Inferior parietal cortex (tissue), 1 donor: ENCODE data around the gene FABP3.

ENCODE experiments used
- DNase-seq: peaks from one replicate; pipeline ENCODE4 v3.0.0-alpha.2; 2016; ENCODE audit errors: extremely low spot score

Gene FABP3

GRCh38 chr1:31373056-31373896, at the start of gene FABP3:
Gene FABP3, minus strand, starts transcription at chr1:31373076. Its CDS starts 62 bp downstream, at chr1:31373014.
- peak; percentile 62 for DNase-seq

DNA sequence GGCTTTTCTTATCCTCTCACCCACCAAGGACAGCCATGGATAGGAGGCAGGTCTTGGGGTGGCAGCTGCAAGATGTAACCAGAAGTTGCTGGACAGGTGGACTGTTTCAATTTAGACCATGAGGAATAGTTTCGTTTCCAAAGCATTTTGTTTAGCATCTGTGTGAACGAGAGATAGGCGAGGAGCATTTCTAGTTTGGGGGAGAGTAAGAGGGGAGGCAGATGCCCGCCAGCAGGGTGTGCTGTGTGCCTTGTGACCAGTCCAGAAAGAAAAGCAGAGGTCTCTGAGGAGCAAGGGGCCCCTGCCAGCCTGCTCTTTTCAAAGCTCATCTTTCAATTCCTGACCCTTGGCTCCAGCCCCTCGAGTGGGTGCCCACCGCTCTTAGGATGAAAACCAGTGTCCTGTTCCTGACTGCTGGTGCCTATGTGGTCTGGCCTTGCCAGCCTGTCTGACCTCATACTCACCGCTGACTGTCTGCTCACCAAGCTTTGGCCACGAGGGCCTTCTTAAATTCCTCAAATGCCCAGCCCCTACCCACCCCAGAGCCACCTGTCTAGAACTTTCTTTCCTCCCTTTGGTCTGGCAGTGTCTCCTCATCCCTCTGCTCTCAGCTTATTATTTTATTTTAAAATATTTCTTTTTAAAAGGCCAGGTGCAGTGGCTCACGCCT, 48.6 kb upstream of the FABP3 start:
- no peak for DNase-seq

- no peak for DNase-seq
Observed at GRCh38 chr1:31420716-31421115, 47.8 kb upstream of the FABP3 start.

- DNase-seq, result no peak
Observed at GRCh38 chr1:31418626-31419323, 45.9 kb upstream of the FABP3 start.

GRCh38 chr1:31417148-31417547, 44.3 kb upstream of the FABP3 start:
- DNase-seq, result no peak

DNA sequence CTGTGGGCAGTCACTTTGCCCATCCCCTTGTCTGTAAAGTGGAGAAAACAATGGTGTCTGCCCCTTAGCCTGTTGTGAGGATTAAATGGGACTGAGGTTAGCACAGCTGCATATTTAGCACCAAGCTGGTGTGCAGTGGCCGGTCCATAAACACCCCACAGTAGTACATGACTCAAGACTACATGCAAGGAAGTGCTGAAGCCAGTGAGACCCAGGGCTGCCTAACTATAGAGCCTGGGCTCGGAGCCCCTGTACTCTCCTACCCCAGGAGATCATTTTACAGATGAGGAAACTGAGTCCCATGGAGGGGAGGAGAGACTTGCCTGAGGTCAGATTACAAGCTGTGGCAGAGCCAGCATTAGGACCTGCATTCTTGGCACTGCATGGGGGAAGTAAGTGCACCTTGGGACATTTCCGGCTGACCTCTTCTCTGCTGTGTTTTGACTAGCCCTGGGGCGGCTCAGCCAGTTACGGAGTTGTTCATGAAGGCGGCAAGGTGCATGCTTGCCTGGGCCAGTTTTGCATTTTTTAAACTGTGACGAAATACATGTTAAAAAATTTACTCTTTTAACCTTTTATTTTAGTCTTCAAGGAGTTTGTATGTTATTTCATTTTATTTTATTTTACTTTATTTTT, 43.3 kb upstream of the FABP3 start:
- no peak for DNase-seq

GRCh38 chr1:31415658-31416057, 42.8 kb upstream of the FABP3 start:
- DNase-seq, result no peak

- no peak for DNase-seq
Observed at GRCh38 chr1:31414980-31415370, 42.1 kb upstream of the FABP3 start.

DNA sequence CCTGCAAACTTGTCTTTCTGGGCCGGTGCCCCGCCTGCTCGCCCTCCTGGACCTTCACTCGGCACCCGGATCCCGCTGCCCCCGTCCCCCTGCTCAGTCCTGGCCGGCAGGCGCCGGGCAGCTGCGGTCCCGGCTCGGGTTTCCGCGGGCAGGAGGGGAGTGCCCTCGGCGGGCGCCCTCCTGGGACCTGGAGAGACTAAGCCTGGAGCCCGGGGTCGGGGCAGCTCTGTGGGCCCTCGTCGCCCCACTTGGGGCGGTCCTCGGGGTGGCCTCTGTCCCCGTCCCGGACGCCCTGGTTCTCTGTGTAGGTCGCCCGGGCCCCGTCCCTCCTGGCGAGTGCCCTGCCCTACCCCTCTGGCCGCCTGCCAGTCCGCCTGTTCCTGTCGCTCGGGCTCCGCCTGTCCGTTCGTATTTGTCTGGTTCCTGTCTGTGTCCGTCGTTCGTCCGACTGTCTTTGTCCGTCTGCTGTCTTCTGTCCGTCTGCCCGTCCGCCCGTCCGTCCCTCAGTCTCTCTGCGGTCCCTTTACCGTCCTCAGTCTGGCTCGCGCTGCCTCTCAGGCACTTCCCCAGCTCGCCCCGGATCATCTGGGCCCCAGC, 40.6 kb upstream of the FABP3 start:
- DNase-seq, result no peak

DNA sequence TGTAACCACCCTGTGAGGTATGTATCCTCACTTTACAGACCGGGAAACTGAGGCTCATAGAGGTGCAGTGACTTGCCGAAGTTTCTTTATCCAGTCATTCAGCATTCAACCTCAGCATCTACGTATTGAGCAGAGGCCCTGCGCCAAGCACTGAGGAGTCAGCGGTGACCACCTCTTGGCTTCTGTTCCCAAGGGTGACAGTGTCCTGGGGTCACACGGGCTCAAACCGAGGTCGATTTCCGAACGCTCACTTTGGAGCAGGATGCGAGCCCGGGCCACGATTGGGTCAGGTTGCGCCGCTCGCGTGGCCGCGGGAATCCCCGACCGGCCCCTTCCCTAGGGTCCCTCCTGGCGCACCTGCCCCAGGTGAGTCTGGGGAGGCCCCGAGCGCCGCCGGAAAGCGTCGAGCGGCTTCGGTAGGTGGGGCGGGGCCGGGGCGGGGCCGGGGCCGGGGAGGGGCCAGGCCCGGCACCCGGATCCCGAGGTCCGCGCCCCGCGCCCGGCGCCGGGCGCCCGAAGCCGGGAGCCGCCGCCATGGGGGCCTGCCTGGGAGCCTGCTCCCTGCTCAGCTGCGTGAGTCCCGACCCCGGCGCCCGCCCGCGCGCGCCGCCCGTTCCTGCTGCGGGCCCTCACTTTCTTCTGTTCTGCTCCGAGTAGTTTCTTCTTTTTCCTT, 40.0 kb upstream of the FABP3 start, which contains the start of gene SERINC2:
TSS of gene SERINC2 (plus strand) at position 482 of the 673 bp plus-strand sequence. CDS start at position 535, 53 bp downstream.
- DNase-seq, result no peak

DNA sequence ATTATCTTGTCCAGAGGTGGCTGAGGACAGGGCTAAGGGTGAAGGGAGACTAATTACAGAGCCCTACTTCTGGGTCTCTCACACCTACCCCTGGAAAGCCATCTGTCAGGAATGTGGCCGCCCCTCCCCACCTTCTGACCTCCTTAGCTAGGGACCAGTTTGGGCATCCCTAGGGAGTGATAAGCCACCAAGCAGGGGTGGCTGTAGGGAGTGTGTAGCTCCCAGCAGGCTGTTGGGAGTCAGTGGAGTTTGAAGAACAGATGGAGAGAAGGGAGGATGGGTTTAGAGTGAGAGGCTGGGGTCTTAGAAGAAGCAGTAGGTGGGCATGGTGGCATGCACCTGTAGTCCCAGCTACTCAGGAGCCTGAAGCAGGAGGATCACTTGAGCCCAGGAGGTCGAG, 39.3 kb upstream of the FABP3 start:
- no peak for DNase-seq

DNA sequence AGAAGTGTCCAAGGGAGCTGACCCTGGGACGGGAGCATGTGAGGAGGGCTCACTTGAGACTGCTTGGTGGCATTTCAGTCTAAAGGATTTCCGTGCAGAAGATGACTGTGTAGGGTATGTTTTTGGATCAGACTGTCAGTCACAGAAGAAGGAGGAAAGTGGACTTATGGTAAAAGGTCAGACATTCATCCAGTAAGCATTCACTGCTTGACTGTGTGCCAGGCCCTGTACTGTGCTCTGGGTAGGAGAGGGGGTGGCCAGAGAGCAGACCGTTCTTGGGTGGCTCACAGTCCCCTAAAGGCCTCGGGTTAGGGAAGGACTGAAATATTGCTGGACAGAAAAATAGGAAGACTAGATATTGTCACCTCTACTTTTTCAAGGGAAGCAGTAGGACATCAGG, 38.0 kb upstream of the FABP3 start:
- DNase-seq, result no peak

GRCh38 chr1:31409946-31410858, 37.3 kb upstream of the FABP3 start:
- DNase-seq, result no peak

DNA sequence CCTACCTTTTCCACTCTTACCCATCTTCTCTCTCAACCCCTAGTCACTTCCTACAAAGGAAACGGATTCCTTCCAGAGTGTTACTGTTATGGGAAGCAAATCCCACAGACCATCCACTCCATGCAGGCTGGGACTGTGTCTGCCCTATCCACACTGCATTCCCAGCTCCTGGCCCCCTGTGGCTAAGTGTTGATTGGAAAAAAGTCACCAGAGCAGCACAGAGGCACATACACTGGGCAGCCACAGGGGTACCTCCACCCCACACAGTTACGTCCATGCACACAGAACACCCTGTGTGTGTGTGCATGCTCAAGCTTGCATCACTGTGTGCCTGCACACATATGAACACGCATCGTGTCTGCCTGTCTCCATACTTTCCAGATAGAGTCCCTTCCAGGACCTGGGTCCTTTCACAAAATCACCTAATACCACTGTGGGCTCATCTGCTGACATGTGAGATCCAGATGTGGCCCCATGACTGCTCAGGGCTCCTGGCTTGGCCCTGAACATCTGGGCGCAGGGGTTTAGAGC, 36.0 kb upstream of the FABP3 start:
- DNase-seq, result no peak

DNA sequence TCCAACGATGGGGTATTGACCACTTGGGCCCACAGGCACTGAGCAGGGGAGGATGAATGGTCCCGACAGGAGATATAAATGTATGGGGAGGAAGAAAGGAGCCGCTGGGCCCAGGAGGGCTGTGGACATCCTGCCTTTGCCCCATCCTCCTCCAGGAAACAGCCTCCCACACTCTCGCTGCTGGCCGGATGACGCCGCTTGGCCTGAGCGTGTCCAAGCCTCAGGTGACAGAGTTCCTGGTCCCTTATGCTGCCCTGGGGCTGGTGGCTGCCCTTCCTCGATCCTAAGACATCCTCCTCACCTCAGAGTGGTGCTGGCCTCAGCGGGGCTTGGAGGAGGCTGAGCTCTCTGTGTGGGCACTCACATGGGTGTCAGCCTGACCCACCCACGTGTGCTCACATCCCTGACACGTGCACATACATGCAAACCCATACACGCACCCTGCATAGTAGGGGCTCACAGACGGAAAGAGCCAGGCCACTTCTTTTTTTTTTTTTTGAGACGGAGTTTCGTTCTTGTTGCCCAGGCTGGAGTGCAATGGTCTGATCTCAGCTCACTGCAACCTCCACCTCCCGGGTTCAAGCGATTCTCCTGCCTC, 34.3 kb upstream of the FABP3 start:
- no peak for DNase-seq

- DNase-seq, result no peak
Observed at GRCh38 chr1:31405578-31406245, 32.8 kb upstream of the FABP3 start.

- DNase-seq, result no peak
Observed at GRCh38 chr1:31401241-31401640, 28.4 kb upstream of the FABP3 start.

- no peak for DNase-seq
Observed at GRCh38 chr1:31400393-31400792, 27.5 kb upstream of the FABP3 start.

DNA sequence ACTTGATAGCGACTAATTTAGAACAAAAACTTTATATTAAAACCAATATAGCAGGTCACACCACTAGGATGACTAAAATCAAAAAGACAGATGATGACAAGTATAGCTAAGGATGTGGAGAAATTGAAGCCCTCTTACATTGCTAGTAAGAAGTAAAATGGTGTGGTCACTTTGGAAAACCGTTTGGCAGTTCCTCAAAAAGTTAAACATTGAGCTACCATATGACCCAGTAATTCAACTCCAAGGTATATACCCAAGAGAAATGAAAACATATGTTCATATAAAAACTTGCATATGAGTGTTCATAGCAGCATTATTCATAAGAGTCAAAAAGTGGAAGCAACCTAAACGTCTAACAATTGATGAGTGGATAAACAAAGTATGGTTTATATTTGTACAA, 27.1 kb upstream of the FABP3 start:
- DNase-seq, result no peak
